NB4 (cell line): Measurements from ENCODE around the gene SGSM2.

Experiments
- DNase-seq: peaks from one replicate; pipeline ENCODE4 v3.0.0; 2010; ENCODE audit warnings: low read depth
- H3K4me3 ChIP-seq: one replicate; pipeline ENCODE4 v1.5.1; 2011; ENCODE audit warnings: mild to moderate bottlenecking, low read depth, low read length, moderate library complexity
- CTCF ChIP-seq: IDR thresholded peaks from one replicate; pipeline ENCODE4 v1.5.1; 2012; ENCODE audit warnings: low read depth, low read length
- MAX ChIP-seq: IDR thresholded peaks from 2 replicates; pipeline ENCODE4 v1.6.1; 2011; ENCODE audit warnings: low read depth, low read length
- MYC ChIP-seq: IDR thresholded peaks from 2 replicates; pipeline ENCODE4 v1.6.1; 2011; ENCODE audit warnings: low read depth, low read length
- POLR2A ChIP-seq: IDR thresholded peaks from 2 replicates; pipeline ENCODE4 v1.6.1; 2011; ENCODE audit warnings: mild to moderate bottlenecking; ENCODE audit not compliant: insufficient read length; ENCODE audit errors: extremely low read depth

The SGSM2 gene

GRCh38 chr17:2299136-2299535 is 38.2 kb upstream of the SGSM2 start:
- no peak for TF ChIP-seq MYC
- TF ChIP-seq MAX = no peak
- no peak for TF ChIP-seq POLR2A
- TF ChIP-seq CTCF = no peak
- H3K4me3 ChIP-seq = no peak overlapping the region
- no peak for DNase-seq

GRCh38 chr17:2299756-2300155 is 37.5 kb upstream of the SGSM2 start:
- no peak for DNase-seq
- H3K4me3 ChIP-seq = no peak overlapping the region
- TF ChIP-seq CTCF (no peak), MAX (no peak), MYC (no peak), POLR2A (no peak)

GRCh38 chr17:2302778-2303203 is 34.5 kb upstream of the SGSM2 start:
- TF ChIP-seq CTCF (no peak), MYC (no peak), MAX (no peak), POLR2A (no peak)
- peak overlapping the region; percentile 81 for H3K4me3 ChIP-seq
- no peak for DNase-seq

- peak; percentile 86 for DNase-seq
- TF ChIP-seq MYC = no peak
- peak; percentile 3; the same call in 1 of the 2 replicates for TF ChIP-seq MAX
- TF ChIP-seq POLR2A = peak; percentile 45
- H3K4me3 ChIP-seq = peak within 1 kb of the TSS; percentile 81
Observed at GRCh38 chr17:2303204-2304188, 33.8 kb upstream of the SGSM2 start, which contains the start of the genes SMG6 and SRR. Gene SMG6, minus strand, starts transcription at chr17:2303785. Its CDS starts 65 bp downstream, at chr17:2303720. Gene SRR, plus strand, starts transcription at chr17:2303950. Its CDS starts 11,611 bp downstream, at chr17:2315561.

GRCh38 chr17:2304931-2305330 is 32.4 kb upstream of the SGSM2 start:
- H3K4me3 ChIP-seq = no peak overlapping the region
- DNase-seq = no peak
- no peak for TF ChIP-seq MYC
- no peak for TF ChIP-seq MAX
- TF ChIP-seq CTCF = no peak
- no peak for TF ChIP-seq POLR2A
